Naive thymus-derived CD4-positive, alpha-beta T cell (primary cell): ENCODE data around the gene MAL. TPM values are rescaled to one million over a fixed set of nuclear protein-coding genes. Genes with fewer than 3 reads are reported as not detected.
A peak's percentile ranks its signal among the peaks of the same experiment; 100 is the strongest.

ENCODE experiments used
- ATAC-seq: fragments of 150-1000 bp; cut with Tn5 transposase; 2 replicates; pipeline ENCODE4 v1.10.0; 2021; ENCODE audit warnings: mild to moderate bottlenecking, moderate library complexity
- CTCF ChIA-PET: fragments of 350-600 bp; sonication (Branson Sonifier 250); formaldehyde crosslinking; loops from one replicate; lab custom pipeline; 2021; ENCODE audit warnings: antibody characterized with exemption; lab: Charles Lee
- POLR2A ChIA-PET: fragments of 350-600 bp; sonication (Branson Sonifier 250); formaldehyde crosslinking; loops from one replicate; lab custom pipeline; 2021; ENCODE audit warnings: antibody characterized with exemption, inconsistent platforms; lab: Charles Lee
- DNase-seq, 9 donors: peaks; one replicate each; pipeline versions ENCODE4 v3.0.0 to v3.0.0-alpha.2; 2020 to 2022; ENCODE audit warnings: mixed read lengths in 1 of 9
- H3K27ac ChIP-seq: one replicate; pipeline ENCODE4 v1.7.0; 2013; ENCODE audit warnings: mild to moderate bottlenecking, low read depth, low read length, moderate library complexity
- H3K27me3 ChIP-seq, 2 donors: one replicate each; pipeline ENCODE4 v1.7.0; 2013; ENCODE audit warnings: low read length in 2 of 2, mild to moderate bottlenecking in 2 of 2, moderate library complexity in 2 of 2; ENCODE audit not compliant: control insufficient read depth in 2 of 2, insufficient read depth in 2 of 2
- H3K36me3 ChIP-seq, 3 experiments: 1 replicate in 2 of 3; 2 replicates in 1 of 3; pipeline ENCODE4 v1.7.0; 2013; ENCODE audit warnings: low read length in 3 of 3, mild to moderate bottlenecking in 3 of 3, moderate library complexity in 1 of 3; ENCODE audit not compliant: insufficient read depth in 3 of 3, control insufficient read depth in 2 of 3
- H3K4me1 ChIP-seq, 2 donors: one replicate each; pipeline ENCODE4 v1.7.0; 2013; ENCODE audit warnings: low read length in 2 of 2, mild to moderate bottlenecking in 2 of 2, moderate library complexity in 1 of 2; ENCODE audit not compliant: control insufficient read depth in 2 of 2, insufficient read depth in 2 of 2
- H3K4me3 ChIP-seq: 2 replicates; pipeline ENCODE4 v1.7.0; 2013; ENCODE audit warnings: mild to moderate bottlenecking, low read length
- H3K9me3 ChIP-seq, 3 experiments: 1 replicate in 2 of 3; 2 replicates in 1 of 3; pipeline ENCODE4 v1.7.0; 2013; ENCODE audit warnings: low read length in 3 of 3; ENCODE audit not compliant: control insufficient read depth in 2 of 3
- H3K27ac Mint-ChIP-seq, 9 donors: one replicate each; pipeline ENCODE4 v1.8.0; 2020 to 2022; ENCODE audit warnings: mixed read lengths in 9 of 9, mild to moderate bottlenecking in 8 of 9, moderate library complexity in 5 of 9, inconsistent platforms in 2 of 9
- H3K27me3 Mint-ChIP-seq, 5 donors: one replicate each; pipeline ENCODE4 v1.8.0; 2021 to 2022; ENCODE audit warnings: mixed read lengths in 5 of 5, mild to moderate bottlenecking in 1 of 5
- H3K36me3 Mint-ChIP-seq, 5 donors: one replicate each; pipeline ENCODE4 v1.8.0; 2020 to 2022; ENCODE audit warnings: mixed read lengths in 5 of 5, mild to moderate bottlenecking in 3 of 5, inconsistent platforms in 1 of 5
- H3K4me1 Mint-ChIP-seq, 7 donors: one replicate each; pipeline ENCODE4 v1.8.0; 2020 to 2022; ENCODE audit warnings: mixed read lengths in 7 of 7, mild to moderate bottlenecking in 3 of 7, inconsistent platforms in 1 of 7
- H3K4me3 Mint-ChIP-seq, 10 donors: one replicate each; pipeline ENCODE4 v1.8.0; 2020 to 2022; ENCODE audit warnings: mild to moderate bottlenecking in 10 of 10, mixed read lengths in 10 of 10, moderate library complexity in 6 of 10, inconsistent platforms in 2 of 10
- H3K9me3 Mint-ChIP-seq, 11 donors: one replicate each; pipeline ENCODE4 v1.8.0; 2020 to 2022; ENCODE audit warnings: mixed read lengths in 11 of 11, mild to moderate bottlenecking in 4 of 11, inconsistent platforms in 1 of 11, moderate library complexity in 1 of 11
- intact Hi-C, 2 donors: fragments of 100-400 bp; cut with micrococcal nuclease; formaldehyde crosslinking; loops; one replicate each; pipeline ENCODE4 v1.15.1; 2023
- polyA plus RNA-seq, 2 donors: library from polyadenylated mRNA; unstranded; fragments of 300-500 nt; fragmentation: Illumina TruSeq; gene quantifications; one replicate each; pipeline ENCODE4 v1.2.3, GENCODE V29; 2021
- total RNA-seq, 6 experiments: library from RNA in 5 of 6; stranded (reverse) in 5 of 6; gene quantifications; 1 replicate in 5 of 6; 2 replicates in 1 of 6; pipeline ENCODE4 v1.2.3 and lab custom pipeline; 2021 to 2026

Gene MAL
- total and polyA plus RNA-seq, 7 experiments from 2014 or later: 124 to 575 (median 176) TPM

DNA sequence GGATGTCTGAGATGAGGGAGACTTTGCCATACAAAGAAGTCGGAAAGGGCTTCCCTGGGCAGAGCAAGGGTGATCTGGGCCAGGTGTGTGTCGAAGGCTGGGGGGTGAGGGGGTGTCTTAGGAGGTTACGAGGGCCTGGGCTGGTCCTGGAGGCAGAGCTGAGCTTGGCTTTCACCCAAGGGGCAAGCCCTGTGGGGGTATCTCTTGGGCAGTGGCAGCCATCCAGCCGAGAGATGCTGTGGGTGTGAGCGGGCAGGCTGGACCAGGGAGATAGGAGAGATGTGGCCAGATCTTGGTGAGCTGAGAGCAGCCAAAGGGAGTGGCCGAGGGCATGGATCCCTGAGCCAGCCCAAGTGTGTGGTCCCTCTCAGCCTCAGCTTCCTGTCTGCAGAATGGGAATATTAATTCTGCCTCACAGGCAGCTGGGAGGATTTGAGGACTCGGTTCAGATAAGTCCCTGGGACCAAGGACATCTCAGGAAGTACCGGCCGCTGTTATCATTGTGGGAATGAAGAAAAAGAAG is 33.0 kb downstream of the MAL start:
- peaks cover 0 to 23% (median 9%) of the 10 kb centered on the region in 5 donors for H3K36me3 Mint-ChIP-seq
- H3K4me3 Mint-ChIP-seq: peak overlapping the region in 1 of 10 donors; percentile 18
- Histone ChIP-seq H3K27ac (no peak overlapping the region), H3K36me3 (no peaks in the 10 kb centered on the region), H3K9me3 (no peaks in the 10 kb centered on the region), H3K4me1 (peaks cover 0 to 59% of the 10 kb centered on the region in 2 donors), H3K27me3 (no peaks in the 10 kb centered on the region), H3K4me3 (no peak overlapping the region)
- ChIA-PET POLR2A (interaction anchor here (0.9 to 21.6 kb wide), 4 partner anchors 7 to 32 kb away, joined by 3 to 581 read pairs (median 192); partner anchors contain the start of gene MAL), CTCF (interaction anchor here (0.5 to 8.9 kb wide), 3 partner anchors 16 to 36 kb away, joined by 3 to 163 read pairs (median 5); no protein-coding TSS in a partner anchor)
- H3K9me3 Mint-ChIP-seq: peaks cover 0 to 2% (median 0%) of the 10 kb centered on the region in 11 donors
- intact Hi-C loops: no loop called here
- H3K27ac Mint-ChIP-seq: peak overlapping the region in 6 of 9 donors; percentile 51 to 72 (median 68)
- no peaks in the 10 kb centered on the region for H3K27me3 Mint-ChIP-seq
- DNase-seq (no peak), ATAC-seq (no peak)
- peaks cover 44 to 84% (median 80%) of the 10 kb centered on the region in 7 donors for H3K4me1 Mint-ChIP-seq

- H3K27ac Mint-ChIP-seq: peak overlapping the region in 5 of 9 donors; percentile 29 to 71 (median 62)
- no peaks in the 10 kb centered on the region for H3K27me3 Mint-ChIP-seq
- ATAC-seq: no peak
- peaks cover 0 to 2% (median 0%) of the 10 kb centered on the region in 11 donors for H3K9me3 Mint-ChIP-seq
- Histone ChIP-seq H3K4me1 (peaks cover 0 to 53% of the 10 kb centered on the region in 2 donors), H3K27me3 (no peaks in the 10 kb centered on the region), H3K4me3 (no peak overlapping the region), H3K36me3 (no peaks in the 10 kb centered on the region), H3K27ac (no peak overlapping the region), H3K9me3 (no peaks in the 10 kb centered on the region)
- peaks cover 0 to 20% (median 3%) of the 10 kb centered on the region in 5 donors for H3K36me3 Mint-ChIP-seq
- peak overlapping the region in 1 of 10 donors; percentile 27 for H3K4me3 Mint-ChIP-seq
- POLR2A ChIA-PET: interaction anchor here (1.0 to 21.6 kb wide), 4 partner anchors 9 to 32 kb away, joined by 3 to 581 read pairs (median 192); partner anchors contain the start of gene MAL
- DNase-seq: peak in 1 of 9 donors; percentile 15
- intact Hi-C loops: no loop called here
- CTCF ChIA-PET: interaction anchor here (0.5 to 8.9 kb wide), 2 partner anchors 17 kb away, joined by 3 to 163 read pairs; no protein-coding TSS in a partner anchor
- peaks cover 45 to 84% (median 80%) of the 10 kb centered on the region in 7 donors for H3K4me1 Mint-ChIP-seq
Observed at GRCh38 chr2:95058989-95059641, 33.6 kb downstream of the MAL start.

GRCh38 chr2:95059656-95060370 is 34.3 kb downstream of the MAL start:
- intact Hi-C loops: no loop called here
- Histone ChIP-seq H3K4me3 (no peak overlapping the region), H3K36me3 (no peaks in the 10 kb centered on the region), H3K27ac (no peak overlapping the region), H3K9me3 (no peaks in the 10 kb centered on the region), H3K27me3 (no peaks in the 10 kb centered on the region), H3K4me1 (peaks cover 0 to 47% of the 10 kb centered on the region in 2 donors)
- Mint-ChIP-seq H3K27me3 (no peaks in the 10 kb centered on the region), H3K27ac (peak overlapping the region in 4 of 9 donors; percentile 23 to 68 (median 50)), H3K9me3 (peaks cover 0 to 2% (median 0%) of the 10 kb centered on the region in 11 donors), H3K4me3 (no peak overlapping the region), H3K4me1 (peaks cover 46 to 84% (median 75%) of the 10 kb centered on the region in 7 donors), H3K36me3 (peaks cover 0 to 16% (median 0%) of the 10 kb centered on the region in 5 donors)
- ATAC-seq (no peak), DNase-seq (peak in 1 of 9 donors; percentile 15)
- CTCF ChIA-PET: interaction anchor here (5.1 to 8.9 kb wide), 2 partner anchors 16 to 17 kb away, joined by 91 to 163 read pairs; no protein-coding TSS in a partner anchor
- POLR2A ChIA-PET: interaction anchor here (1.0 to 21.6 kb wide), 4 partner anchors 9 to 33 kb away, joined by 3 to 581 read pairs (median 192); partner anchors contain the start of gene MAL

DNA sequence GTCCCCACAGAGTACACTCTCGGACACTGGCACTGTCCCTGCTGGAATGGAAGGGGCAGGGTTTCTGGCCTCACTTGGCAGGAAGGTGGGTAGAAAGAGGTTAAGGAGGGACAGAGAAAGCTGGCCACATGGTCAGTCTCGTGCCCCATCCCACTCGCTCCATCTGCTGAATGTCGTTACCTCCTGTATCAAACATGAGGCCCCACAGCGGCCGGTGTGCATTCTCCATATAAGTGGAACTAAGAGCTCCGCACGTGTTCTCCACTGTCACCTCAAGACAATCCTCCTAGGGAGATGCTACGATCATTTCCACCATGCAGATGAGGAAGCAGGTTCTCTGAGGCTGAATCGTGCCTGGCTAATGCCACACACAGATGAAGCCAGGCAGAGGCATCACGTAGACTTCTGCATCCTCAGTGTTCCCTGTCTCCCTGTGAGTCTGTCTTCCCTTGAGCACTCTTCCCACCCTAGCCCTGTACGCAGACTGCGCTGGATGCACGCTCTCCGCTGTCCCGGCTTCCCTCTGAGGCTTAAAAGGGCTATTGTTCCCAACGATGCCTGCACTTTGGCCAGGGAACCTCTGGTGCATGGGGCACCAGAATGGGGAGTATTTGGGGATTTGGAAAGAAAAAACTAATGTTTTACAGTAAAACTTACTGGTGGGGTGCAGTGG is 35.1 kb downstream of the MAL start:
- ChIA-PET CTCF (interaction anchor here (1.2 to 5.1 kb wide), 3 partner anchors 8 to 37 kb away, joined by 3 to 91 read pairs (median 30); no protein-coding TSS in a partner anchor), POLR2A (interaction anchor here (4.5 to 21.6 kb wide), 3 partner anchors 7 to 34 kb away, joined by 74 to 581 read pairs (median 380); partner anchors contain the start of gene MAL)
- peak in 1 of 9 donors; percentile 12 for DNase-seq
- Histone ChIP-seq H3K9me3 (no peaks in the 10 kb centered on the region), H3K27ac (no peak overlapping the region), H3K4me3 (no peak overlapping the region), H3K36me3 (no peaks in the 10 kb centered on the region), H3K27me3 (no peaks in the 10 kb centered on the region), H3K4me1 (peaks cover 0 to 39% of the 10 kb centered on the region in 2 donors)
- intact Hi-C loops: no loop called here
- H3K4me3 Mint-ChIP-seq: peak overlapping the region in 1 of 10 donors; percentile 81
- H3K9me3 Mint-ChIP-seq: peaks cover 0 to 2% (median 0%) of the 10 kb centered on the region in 11 donors
- peaks cover 0 to 9% (median 0%) of the 10 kb centered on the region in 5 donors for H3K36me3 Mint-ChIP-seq
- H3K4me1 Mint-ChIP-seq: peaks cover 39 to 76% (median 67%) of the 10 kb centered on the region in 7 donors
- peak overlapping the region in 6 of 9 donors; percentile 47 to 95 (median 90) for H3K27ac Mint-ChIP-seq
- no peak for ATAC-seq
- H3K27me3 Mint-ChIP-seq: no peaks in the 10 kb centered on the region

- H3K27ac Mint-ChIP-seq: peak overlapping the region; percentile 28 to 95 (median 90)
- Histone ChIP-seq H3K27ac (peak overlapping the region; percentile 68), H3K4me1 (peaks cover 0 to 34% of the 10 kb centered on the region in 2 donors), H3K9me3 (no peaks in the 10 kb centered on the region), H3K27me3 (no peaks in the 10 kb centered on the region), H3K36me3 (no peaks in the 10 kb centered on the region), H3K4me3 (no peak overlapping the region)
- peaks cover 0 to 2% (median 0%) of the 10 kb centered on the region in 11 donors for H3K9me3 Mint-ChIP-seq
- ATAC-seq (no peak), DNase-seq (no peak)
- intact Hi-C loops: no loop called here
- CTCF ChIA-PET: interaction anchor here (1.2 to 5.1 kb wide), 3 partner anchors 9 to 38 kb away, joined by 3 to 91 read pairs (median 30); no protein-coding TSS in a partner anchor
- peaks cover 33 to 71% (median 62%) of the 10 kb centered on the region in 7 donors for H3K4me1 Mint-ChIP-seq
- H3K4me3 Mint-ChIP-seq: peak overlapping the region in 9 of 10 donors; percentile 41 to 81 (median 61)
- no peaks in the 10 kb centered on the region for H3K27me3 Mint-ChIP-seq
- H3K36me3 Mint-ChIP-seq: peaks cover 0 to 4% (median 0%) of the 10 kb centered on the region in 5 donors
- POLR2A ChIA-PET: interaction anchor here (0.8 to 21.6 kb wide), 5 partner anchors 8 to 34 kb away, joined by 3 to 581 read pairs (median 74); partner anchors contain the start of gene MAL
Observed at GRCh38 chr2:95061119-95061512, 35.6 kb downstream of the MAL start.
